SK-N-SH treated with all-trans-retinoic acid at 6 μM for 48 hours (cell line): ENCODE measurements around the gene AKR1A1.

ENCODE experiments used
- ATAC-seq: fragments of 200-7000 bp; cut with Tn5 transposase; 3 replicates; pipeline ENCODE4 v1.9.1; 2020; ENCODE audit warnings: mild to moderate bottlenecking, moderate library complexity
- ARNTL ChIP-seq: fragments of 450-650 bp; formaldehyde crosslinking; IDR thresholded peaks from 2 replicates; pipeline ENCODE4 v1.5.0; 2020; ENCODE audit warnings: low read depth, mild to moderate bottlenecking, moderate library complexity, borderline replicate concordance
- BACH2 ChIP-seq: fragments of 250-450 bp; sonication (Bioruptor Pico); IDR thresholded peaks from 2 replicates; pipeline ENCODE4 v1.9.0; 2021; ENCODE audit warnings: mild to moderate bottlenecking, borderline replicate concordance
- CREB5 ChIP-seq: fragments of 250-450 bp; sonication (Bioruptor Pico); IDR thresholded peaks from 2 replicates; pipeline ENCODE4 v1.5.1; 2020; ENCODE audit warnings: low read depth, mild to moderate bottlenecking, moderate library complexity
- CSDC2 ChIP-seq: fragments of 250-450 bp; sonication (Bioruptor Pico); IDR thresholded peaks from 2 replicates; pipeline ENCODE4 v1.5.0; 2020; ENCODE audit warnings: mild to moderate bottlenecking, moderate library complexity
- CSRNP3 ChIP-seq: fragments of 250-450 bp; sonication (Bioruptor Pico); IDR thresholded peaks from 2 replicates; pipeline ENCODE4 v1.5.1; 2021; ENCODE audit warnings: mild to moderate bottlenecking, moderate library complexity
- ESRRG ChIP-seq: fragments of 250-450 bp; sonication (Bioruptor Pico); IDR thresholded peaks from 2 replicates; pipeline ENCODE4 v1.6.1; 2021; ENCODE audit warnings: mild to moderate bottlenecking
- ISL1 ChIP-seq: fragments of 250-450 bp; sonication (Bioruptor Pico); IDR thresholded peaks from 2 replicates; pipeline ENCODE4 v2.1.2; 2022; ENCODE audit warnings: mild to moderate bottlenecking, moderate library complexity
- OSR1 ChIP-seq: fragments of 250-450 bp; sonication (Bioruptor Pico); IDR thresholded peaks from 2 replicates; pipeline ENCODE4 v1.8.0; 2022; ENCODE audit warnings: moderate library complexity, mild to moderate bottlenecking, inconsistent platforms
- PATZ1 ChIP-seq: fragments of 250-450 bp; sonication (Bioruptor Pico); IDR thresholded peaks from 2 replicates; pipeline ENCODE4 v1.8.0; 2020; ENCODE audit warnings: mild to moderate bottlenecking, moderate library complexity, borderline replicate concordance
- PPARA ChIP-seq: fragments of 250-450 bp; sonication (Bioruptor Pico); IDR thresholded peaks from 2 replicates; pipeline ENCODE4 v1.5.0; 2020; ENCODE audit warnings: mild to moderate bottlenecking, borderline replicate concordance
- SNAI2 ChIP-seq: fragments of 250-450 bp; sonication (Bioruptor Pico); IDR thresholded peaks from 2 replicates; pipeline ENCODE4 v1.5.0; 2020; ENCODE audit warnings: mild to moderate bottlenecking, moderate library complexity
- TCF4 ChIP-seq: fragments of 250-450 bp; sonication (Bioruptor Pico); IDR thresholded peaks from 2 replicates; pipeline ENCODE4 v1.8.0; 2021; ENCODE audit warnings: mild to moderate bottlenecking, moderate library complexity, borderline replicate concordance
- TOX ChIP-seq: fragments of 250-450 bp; sonication (Bioruptor Pico); IDR thresholded peaks from 2 replicates; pipeline ENCODE4 v1.8.0; 2021; ENCODE audit warnings: mild to moderate bottlenecking, moderate library complexity, borderline replicate concordance
- ZC3H10 ChIP-seq: fragments of 250-450 bp; sonication (Bioruptor Pico); IDR thresholded peaks from 2 replicates; pipeline ENCODE4 v1.5.1; 2021; ENCODE audit warnings: mild to moderate bottlenecking, moderate library complexity
- ZFP3 ChIP-seq: fragments of 250-450 bp; sonication (Bioruptor Pico); IDR thresholded peaks from 2 replicates; pipeline ENCODE4 v1.5.0; 2020; ENCODE audit warnings: mild to moderate bottlenecking, moderate library complexity
- ZFP30 ChIP-seq: fragments of 450-650 bp; formaldehyde crosslinking; IDR thresholded peaks from 2 replicates; pipeline ENCODE4 v1.5.0; 2022; ENCODE audit warnings: mild to moderate bottlenecking, moderate library complexity
- ZNF70 ChIP-seq: fragments of 450-650 bp; formaldehyde crosslinking; IDR thresholded peaks from 2 replicates; pipeline ENCODE4 v1.5.0; 2020; ENCODE audit warnings: mild to moderate bottlenecking, moderate library complexity
- ZNF8 ChIP-seq: fragments of 450-650 bp; formaldehyde crosslinking; IDR thresholded peaks from 2 replicates; pipeline ENCODE4 v1.5.0; 2020; ENCODE audit warnings: mild to moderate bottlenecking, moderate library complexity
- TF ChIP-seq, protein P1 (sequence below): fragments of 250-450 bp; sonication (Bioruptor Pico); IDR thresholded peaks from 2 replicates; pipeline ENCODE4 v1.8.0; 2021; ENCODE audit warnings: low read depth, mild to moderate bottlenecking, moderate library complexity, borderline replicate concordance
- TF ChIP-seq, protein P2 (sequence below): fragments of 250-450 bp; sonication (Bioruptor Pico); IDR thresholded peaks from 2 replicates; pipeline ENCODE4 v1.5.0; 2020; ENCODE audit warnings: mild to moderate bottlenecking, moderate library complexity

AKR1A1 gene

DNA sequence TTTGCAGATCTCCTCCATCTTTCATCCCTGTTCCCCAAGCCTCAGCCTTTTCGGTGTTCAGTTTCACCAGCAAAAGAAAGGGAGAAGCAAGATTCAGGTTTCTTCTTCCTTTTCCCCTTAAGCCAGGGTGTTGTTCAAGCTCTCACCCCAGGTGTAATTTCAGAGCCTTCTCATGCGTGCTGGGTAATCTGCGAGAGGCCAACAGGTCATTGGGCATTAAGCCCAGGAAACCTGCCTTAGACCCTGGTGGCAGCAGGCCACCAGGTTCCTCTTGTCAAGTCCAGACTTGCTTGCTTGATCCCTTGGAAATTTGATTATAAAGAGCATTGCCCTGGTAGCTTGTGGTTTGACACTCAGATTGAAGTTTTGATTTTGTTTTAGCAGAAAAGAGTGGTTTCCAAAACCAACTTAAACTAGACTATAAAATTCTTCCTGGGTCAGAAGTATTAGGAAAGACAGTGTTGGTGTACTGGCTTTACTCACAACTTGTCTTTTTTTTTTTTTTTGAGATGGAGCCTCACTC lies 6.9 kb downstream of the AKR1A1 start:
- TF ChIP-seq OSR1 (CRISPR knock-in tag) = no peak
- no peak for TF ChIP-seq ISL1 (CRISPR knock-in tag)
- TF ChIP-seq ZFP3 = no peak
- no peak for TF ChIP-seq CSDC2 (CRISPR knock-in tag)
- no peak for TF ChIP-seq CREB5 (CRISPR knock-in tag)
- TF ChIP-seq, protein P1, sequence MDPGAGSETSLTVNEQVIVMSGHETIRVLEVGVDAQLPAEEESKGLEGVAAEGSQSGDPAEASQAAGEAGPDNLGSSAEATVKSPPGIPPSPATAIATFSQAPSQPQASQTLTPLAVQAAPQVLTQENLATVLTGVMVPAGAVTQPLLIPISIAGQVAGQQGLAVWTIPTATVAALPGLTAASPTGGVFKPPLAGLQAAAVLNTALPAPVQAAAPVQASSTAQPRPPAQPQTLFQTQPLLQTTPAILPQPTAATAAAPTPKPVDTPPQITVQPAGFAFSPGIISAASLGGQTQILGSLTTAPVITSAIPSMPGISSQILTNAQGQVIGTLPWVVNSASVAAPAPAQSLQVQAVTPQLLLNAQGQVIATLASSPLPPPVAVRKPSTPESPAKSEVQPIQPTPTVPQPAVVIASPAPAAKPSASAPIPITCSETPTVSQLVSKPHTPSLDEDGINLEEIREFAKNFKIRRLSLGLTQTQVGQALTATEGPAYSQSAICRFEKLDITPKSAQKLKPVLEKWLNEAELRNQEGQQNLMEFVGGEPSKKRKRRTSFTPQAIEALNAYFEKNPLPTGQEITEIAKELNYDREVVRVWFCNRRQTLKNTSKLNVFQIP = no peak
- no peak for TF ChIP-seq ZFP30 (CRISPR knock-in tag)
- TF ChIP-seq ZC3H10 (CRISPR knock-in tag) = no peak
- TF ChIP-seq TOX (CRISPR knock-in tag) = no peak
- no peak for TF ChIP-seq ARNTL
- peak; percentile 65 for ATAC-seq

GRCh38 chr1:45563843-45564242 lies 13.2 kb downstream of the AKR1A1 start:
- TF ChIP-seq, protein P2, sequence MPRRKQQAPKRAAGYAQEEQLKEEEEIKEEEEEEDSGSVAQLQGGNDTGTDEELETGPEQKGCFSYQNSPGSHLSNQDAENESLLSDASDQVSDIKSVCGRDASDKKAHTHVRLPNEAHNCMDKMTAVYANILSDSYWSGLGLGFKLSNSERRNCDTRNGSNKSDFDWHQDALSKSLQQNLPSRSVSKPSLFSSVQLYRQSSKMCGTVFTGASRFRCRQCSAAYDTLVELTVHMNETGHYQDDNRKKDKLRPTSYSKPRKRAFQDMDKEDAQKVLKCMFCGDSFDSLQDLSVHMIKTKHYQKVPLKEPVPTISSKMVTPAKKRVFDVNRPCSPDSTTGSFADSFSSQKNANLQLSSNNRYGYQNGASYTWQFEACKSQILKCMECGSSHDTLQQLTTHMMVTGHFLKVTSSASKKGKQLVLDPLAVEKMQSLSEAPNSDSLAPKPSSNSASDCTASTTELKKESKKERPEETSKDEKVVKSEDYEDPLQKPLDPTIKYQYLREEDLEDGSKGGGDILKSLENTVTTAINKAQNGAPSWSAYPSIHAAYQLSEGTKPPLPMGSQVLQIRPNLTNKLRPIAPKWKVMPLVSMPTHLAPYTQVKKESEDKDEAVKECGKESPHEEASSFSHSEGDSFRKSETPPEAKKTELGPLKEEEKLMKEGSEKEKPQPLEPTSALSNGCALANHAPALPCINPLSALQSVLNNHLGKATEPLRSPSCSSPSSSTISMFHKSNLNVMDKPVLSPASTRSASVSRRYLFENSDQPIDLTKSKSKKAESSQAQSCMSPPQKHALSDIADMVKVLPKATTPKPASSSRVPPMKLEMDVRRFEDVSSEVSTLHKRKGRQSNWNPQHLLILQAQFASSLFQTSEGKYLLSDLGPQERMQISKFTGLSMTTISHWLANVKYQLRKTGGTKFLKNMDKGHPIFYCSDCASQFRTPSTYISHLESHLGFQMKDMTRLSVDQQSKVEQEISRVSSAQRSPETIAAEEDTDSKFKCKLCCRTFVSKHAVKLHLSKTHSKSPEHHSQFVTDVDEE (CRISPR knock-in tag) = no peak
- TF ChIP-seq ARNTL (no peak), ZC3H10 (CRISPR knock-in tag) (no peak), ZNF70 (CRISPR knock-in tag) (no peak), PPARA (CRISPR knock-in tag) (no peak), ISL1 (CRISPR knock-in tag) (no peak), ZFP3 (no peak), ZFP30 (CRISPR knock-in tag) (no peak), SNAI2 (no peak), PATZ1 (CRISPR knock-in tag) (no peak), CSRNP3 (no peak), BACH2 (CRISPR knock-in tag) (no peak), ZNF8 (CRISPR knock-in tag) (no peak), CSDC2 (CRISPR knock-in tag) (no peak), TCF4 (CRISPR knock-in tag) (no peak)
- TF ChIP-seq, protein P1 = no peak
- ATAC-seq = no peak

- no peak for ATAC-seq
- TF ChIP-seq, protein P2 (CRISPR knock-in tag) = no peak
- TF ChIP-seq TCF4 (CRISPR knock-in tag) = no peak
- no peak for TF ChIP-seq ZC3H10 (CRISPR knock-in tag)
- no peak for TF ChIP-seq CREB5 (CRISPR knock-in tag)
- no peak for TF ChIP-seq ESRRG (CRISPR knock-in tag)
- no peak for TF ChIP-seq SNAI2
Measured at GRCh38 chr1:45566722-45567121, 16.1 kb downstream of the AKR1A1 start.
